ENCODE results near the gene HGD. TPM values are rescaled to one million over a fixed set of nuclear protein-coding genes. Genes with fewer than 3 reads are reported as not detected.

Gene HGD
- total RNA-seq, 1 donor from 2014 or later: 0.88 TPM

DNA sequence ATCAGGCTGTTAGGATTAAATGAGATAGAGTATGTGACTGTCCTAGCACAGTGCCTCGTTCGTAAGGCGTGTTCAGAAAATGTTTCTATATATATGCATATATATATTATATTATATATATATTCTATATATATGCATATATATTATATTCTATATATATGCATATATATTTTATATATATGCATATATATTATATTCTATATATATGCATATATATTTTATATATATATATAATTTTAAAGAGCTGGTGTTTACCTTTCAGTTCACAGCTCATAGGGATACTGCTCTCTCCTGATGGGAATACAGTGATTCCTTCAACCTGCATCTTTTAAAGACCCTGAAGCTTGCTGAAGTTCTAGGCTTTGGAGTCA lies 85.2 kb downstream of the HGD start:
- no peak for DNase-seq (ENCODE audit: low read depth)
- Histone ChIP-seq H3K4me3 (ENCODE audit: low read depth, low read length) (peak overlapping the region; percentile 62), H3K27me3 (ENCODE audit: control insufficient read depth, insufficient read depth, low read length) (no peaks in the 10 kb centered on the region), H3K36me3 (ENCODE audit: control insufficient read depth, insufficient read depth, low read length) (no peaks in the 10 kb centered on the region)
- TF ChIP-seq, protein P1, sequence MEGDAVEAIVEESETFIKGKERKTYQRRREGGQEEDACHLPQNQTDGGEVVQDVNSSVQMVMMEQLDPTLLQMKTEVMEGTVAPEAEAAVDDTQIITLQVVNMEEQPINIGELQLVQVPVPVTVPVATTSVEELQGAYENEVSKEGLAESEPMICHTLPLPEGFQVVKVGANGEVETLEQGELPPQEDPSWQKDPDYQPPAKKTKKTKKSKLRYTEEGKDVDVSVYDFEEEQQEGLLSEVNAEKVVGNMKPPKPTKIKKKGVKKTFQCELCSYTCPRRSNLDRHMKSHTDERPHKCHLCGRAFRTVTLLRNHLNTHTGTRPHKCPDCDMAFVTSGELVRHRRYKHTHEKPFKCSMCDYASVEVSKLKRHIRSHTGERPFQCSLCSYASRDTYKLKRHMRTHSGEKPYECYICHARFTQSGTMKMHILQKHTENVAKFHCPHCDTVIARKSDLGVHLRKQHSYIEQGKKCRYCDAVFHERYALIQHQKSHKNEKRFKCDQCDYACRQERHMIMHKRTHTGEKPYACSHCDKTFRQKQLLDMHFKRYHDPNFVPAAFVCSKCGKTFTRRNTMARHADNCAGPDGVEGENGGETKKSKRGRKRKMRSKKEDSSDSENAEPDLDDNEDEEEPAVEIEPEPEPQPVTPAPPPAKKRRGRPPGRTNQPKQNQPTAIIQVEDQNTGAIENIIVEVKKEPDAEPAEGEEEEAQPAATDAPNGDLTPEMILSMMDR (IDR thresholded peaks at IDR 0.05; ENCODE audit: insufficient read depth, low read length, poor library complexity, severe bottlenecking): no peak

DNA sequence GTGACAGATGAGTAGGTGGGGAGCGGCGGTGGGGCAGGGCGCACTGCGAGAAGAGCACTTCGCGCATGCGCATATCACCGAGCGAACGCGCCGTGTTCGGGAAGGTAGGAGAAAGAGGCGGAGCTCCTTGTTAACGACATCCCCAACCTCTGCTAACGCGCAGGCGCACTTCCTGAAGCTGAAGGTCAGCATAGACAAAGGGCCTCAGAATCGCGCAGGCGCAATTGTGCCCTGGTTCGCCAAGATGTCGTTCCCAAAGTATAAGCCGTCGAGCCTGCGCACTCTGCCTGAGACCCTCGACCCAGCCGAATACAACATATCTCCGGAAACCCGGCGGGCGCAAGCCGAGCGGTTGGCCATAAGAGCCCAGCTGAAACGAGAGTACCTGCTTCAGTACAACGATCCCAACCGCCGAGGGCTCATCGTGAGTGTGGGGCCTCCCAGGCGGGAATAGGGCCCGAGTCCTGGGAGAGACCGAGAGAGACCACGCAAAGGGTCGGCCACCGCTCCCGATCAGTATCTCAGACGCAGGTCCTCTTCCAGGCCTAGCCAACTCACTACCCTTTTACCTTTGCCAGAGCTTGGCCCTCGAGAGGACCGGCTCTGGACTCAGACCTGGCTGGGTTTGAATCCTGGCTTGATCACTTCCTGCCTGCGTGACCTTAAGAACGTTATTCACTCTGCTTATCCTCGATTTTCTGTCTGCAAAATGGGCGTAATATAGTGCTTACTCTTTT lies 85.8 kb downstream of the HGD start, which contains the start of gene NDUFB4:
TSS of gene NDUFB4 (plus strand) at position 221 of the 737 bp plus-strand sequence. CDS start at position 245, 24 bp downstream.
- no peaks in the 10 kb centered on the region for H3K27me3 ChIP-seq (ENCODE audit: control insufficient read depth, insufficient read depth, low read length)
- H3K4me3 ChIP-seq (ENCODE audit: low read depth, low read length): peak within 1 kb of the TSS; percentile 62
- H3K36me3 ChIP-seq (ENCODE audit: control insufficient read depth, insufficient read depth, low read length): no peaks in the 10 kb centered on the region
- TF ChIP-seq, protein P1 (IDR thresholded peaks at IDR 0.05; ENCODE audit: insufficient read depth, low read length, poor library complexity, severe bottlenecking): no peak
- peak; percentile 96 for DNase-seq (ENCODE audit: low read depth)

DNA sequence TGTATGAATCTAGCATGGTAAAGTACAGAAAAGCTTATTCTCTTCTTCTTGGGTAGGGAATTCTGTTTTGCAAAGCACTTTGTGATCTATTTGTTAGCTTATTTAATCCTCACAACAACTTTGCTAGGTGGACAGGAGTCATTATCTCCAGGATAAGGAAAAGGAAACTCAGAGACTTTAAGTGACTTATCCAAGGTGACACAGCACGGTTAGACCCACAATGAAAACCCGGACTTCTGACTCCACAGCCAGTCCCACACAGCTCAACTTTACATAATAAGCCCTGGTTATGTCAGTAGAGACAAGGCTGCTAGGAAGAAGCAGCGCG lies 86.3 kb downstream of the HGD start:
- DNase-seq (ENCODE audit: low read depth): no peak
- TF ChIP-seq, protein P1 (IDR thresholded peaks at IDR 0.05; ENCODE audit: insufficient read depth, low read length, poor library complexity, severe bottlenecking): no peak
- no peaks in the 10 kb centered on the region for H3K36me3 ChIP-seq (ENCODE audit: control insufficient read depth, insufficient read depth, low read length)

DNA sequence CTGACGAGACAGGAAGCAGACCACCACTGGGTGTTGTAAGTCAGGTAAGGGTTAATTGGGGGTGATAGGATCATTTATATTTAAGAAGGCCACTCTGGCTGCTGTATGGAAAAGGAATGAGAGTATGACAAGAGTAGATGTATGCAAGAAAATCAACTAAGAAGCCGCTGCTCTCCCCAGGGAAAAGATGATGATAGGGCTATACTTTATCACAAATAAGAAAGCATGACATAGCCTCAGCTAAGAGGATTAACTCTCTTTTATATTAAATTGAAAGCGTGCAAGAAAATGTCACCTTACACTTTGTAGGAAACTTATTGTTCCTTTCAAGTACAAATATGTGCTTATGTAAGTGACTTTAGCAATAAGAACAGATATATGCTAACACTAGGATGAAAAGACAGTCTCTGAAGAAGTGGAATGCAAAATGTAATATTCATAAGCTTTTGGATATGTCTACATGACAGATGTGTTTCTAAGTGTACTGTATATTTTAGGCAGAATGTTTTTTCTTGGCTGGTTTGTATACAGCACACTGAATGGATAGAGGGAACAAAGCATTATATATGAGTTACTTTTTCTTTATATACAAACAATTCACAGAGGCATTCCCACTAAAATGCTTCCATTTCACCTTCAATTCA lies 94.6 kb downstream of the HGD start:
- TF ChIP-seq, protein P1 (IDR thresholded peaks at IDR 0.05; ENCODE audit: insufficient read depth, low read length, poor library complexity, severe bottlenecking): no peak
- DNase-seq (ENCODE audit: low read depth): no peak
- Histone ChIP-seq H3K36me3 (ENCODE audit: control insufficient read depth, insufficient read depth, low read length) (no peaks in the 10 kb centered on the region), H3K4me3 (ENCODE audit: low read depth, low read length) (no peak overlapping the region), H3K27me3 (ENCODE audit: control insufficient read depth, insufficient read depth, low read length) (no peaks in the 10 kb centered on the region)

More for the DNA sequence above, 86.3 kb downstream of the HGD start:
- Histone ChIP-seq H3K27me3 (ENCODE audit: control insufficient read depth, insufficient read depth, low read length) (no peaks in the 10 kb centered on the region), H3K4me3 (ENCODE audit: low read depth, low read length) (peak overlapping the region; percentile 62)

Other genes with a start within 250 kb of the HGD start
- gene FSTL1, start 231.2 kb downstream of the HGD start, total RNA-seq: 142 and 163 TPM in 2 replicates
- 52.1 and 117 TPM in 2 replicates for gene NDUFB4, start 85.9 kb downstream of the HGD start, total RNA-seq
- 12.4 and 16.6 TPM in 2 replicates for gene RABL3, start 60.3 kb upstream of the HGD start, total RNA-seq
- 19.2 and 20.0 TPM in 2 replicates for gene GTF2E1, start 60.5 kb upstream of the HGD start, total RNA-seq
- 0.13 TPM in 1 of 2 replicates, not detected in the other for gene STXBP5L, start 226.0 kb upstream of the HGD start, total RNA-seq